ENCODE results near the gene GSTT2. TPM values are rescaled to one million over a fixed set of nuclear protein-coding genes. Genes with fewer than 3 reads are reported as not detected.
"Not testable (repeated sequence)": the region's sequence is repeated elsewhere in the genome, so short reads cannot be mapped to it uniquely, and the experiment has no call there.

GSTT2 gene
- total and polyA plus RNA-seq, 2 donors (not counting 3 experiments of a cell fraction or from before 2014, with no cell fraction given): 3.0 TPM; not detected in 1

- CTCF ChIA-PET: interaction anchor here (0.7 kb wide), 1 partner anchor 14 kb away, joined by 3 read pairs; no protein-coding TSS in a partner anchor
- H4K20me1 ChIP-seq (replicated peaks; ENCODE audit: control insufficient read depth, extremely low read depth, insufficient read depth, low read length); H3K27ac ChIP-seq (ENCODE audit: insufficient read depth, low read depth, low read length); intact Hi-C loops (cut with micrococcal nuclease); H3K79me2 ChIP-seq (ENCODE audit: control insufficient read depth, insufficient read depth, low read length); H3K4me3 ChIP-seq (replicated peaks in 1 of 3; ENCODE audit: insufficient read depth in 1 of 3, low read depth in 1 of 3, low read length in 3 of 3); H3K9me1 ChIP-seq (replicated peaks; ENCODE audit: control insufficient read depth, extremely low read depth, insufficient read depth, low read length); POLR2A ChIA-PET; H3K27me3 ChIP-seq (ENCODE audit: control insufficient read depth in 2 of 2, insufficient read depth in 2 of 2, low read length in 2 of 2); BruUV-seq (replicated peaks); H3K4me2 ChIP-seq (ENCODE audit: insufficient read depth, low read length); DNase-seq (ENCODE audit: low read depth, low spot score); H3K4me1 ChIP-seq (ENCODE audit: control insufficient read depth, extremely low read depth, insufficient read depth, low read length); H3K9me3 ChIP-seq (replicated peaks; ENCODE audit: control insufficient read depth, insufficient read depth, low read length); H3K9ac ChIP-seq (replicated peaks; ENCODE audit: extremely low read depth, insufficient read depth, low read length); H3K36me3 ChIP-seq (ENCODE audit: control insufficient read depth in 2 of 2, extremely low read depth in 1 of 2, insufficient read depth in 2 of 2, low read length in 2 of 2); H2AFZ ChIP-seq (ENCODE audit: low read depth, low read length); dilution Hi-C loops (cut with MboI; ENCODE audit: extremely low pct_ligation_motif_present, low sequenced_read_pairs); FAIRE-seq: not testable (repeated sequence)
These were observed 9.8 kb downstream of the GSTT2 start for GRCh38 chr22:23989583-23990244.

DNA sequence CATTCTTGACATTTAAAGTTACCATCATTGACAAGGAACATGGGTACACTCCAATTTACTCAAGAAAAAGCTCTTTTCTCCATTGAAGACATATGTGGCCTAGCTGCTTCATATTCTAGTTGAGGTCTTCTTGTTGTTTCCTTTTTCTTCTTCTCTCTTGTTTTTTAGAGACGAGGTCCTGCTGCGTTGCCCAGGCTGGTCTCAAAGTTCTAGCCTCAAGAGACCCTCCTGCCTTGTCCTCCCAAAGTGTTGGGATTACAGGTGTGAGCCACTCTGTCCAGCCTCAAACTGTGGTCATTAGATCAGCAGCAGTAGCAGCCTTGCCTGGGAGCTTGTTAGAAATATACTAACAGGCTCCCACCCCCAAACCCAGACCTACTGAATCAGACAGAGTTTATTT, 13.1 kb downstream of the GSTT2 start:
- H3K9me3 ChIP-seq (replicated peaks; ENCODE audit: control insufficient read depth, insufficient read depth, low read length); H4K20me1 ChIP-seq (replicated peaks; ENCODE audit: control insufficient read depth, extremely low read depth, insufficient read depth, low read length); dilution Hi-C loops (cut with MboI; ENCODE audit: extremely low pct_ligation_motif_present, low sequenced_read_pairs); H3K9me1 ChIP-seq (replicated peaks; ENCODE audit: control insufficient read depth, extremely low read depth, insufficient read depth, low read length); DNase-seq (ENCODE audit: low read depth, low spot score); intact Hi-C loops (cut with micrococcal nuclease); BruUV-seq (replicated peaks); H3K27ac ChIP-seq (ENCODE audit: insufficient read depth, low read depth, low read length); H3K4me1 ChIP-seq (ENCODE audit: control insufficient read depth, extremely low read depth, insufficient read depth, low read length); CTCF ChIA-PET; H3K4me2 ChIP-seq (ENCODE audit: insufficient read depth, low read length); FAIRE-seq; H3K36me3 ChIP-seq (ENCODE audit: control insufficient read depth in 2 of 2, extremely low read depth in 1 of 2, insufficient read depth in 2 of 2, low read length in 2 of 2); H3K27me3 ChIP-seq (ENCODE audit: control insufficient read depth in 2 of 2, insufficient read depth in 2 of 2, low read length in 2 of 2); H2AFZ ChIP-seq (ENCODE audit: low read depth, low read length); H3K4me3 ChIP-seq (replicated peaks in 1 of 3; ENCODE audit: insufficient read depth in 1 of 3, low read depth in 1 of 3, low read length in 3 of 3); POLR2A ChIA-PET; H3K79me2 ChIP-seq (ENCODE audit: control insufficient read depth, insufficient read depth, low read length); H3K9ac ChIP-seq (replicated peaks; ENCODE audit: extremely low read depth, insufficient read depth, low read length): not testable (repeated sequence)

GRCh38 chr22:23993581-23994177, 13.7 kb downstream of the GSTT2 start:
- H3K4me1 ChIP-seq (ENCODE audit: control insufficient read depth, extremely low read depth, insufficient read depth, low read length); H3K36me3 ChIP-seq (ENCODE audit: control insufficient read depth in 2 of 2, extremely low read depth in 1 of 2, insufficient read depth in 2 of 2, low read length in 2 of 2); H3K9me3 ChIP-seq (replicated peaks; ENCODE audit: control insufficient read depth, insufficient read depth, low read length); H3K79me2 ChIP-seq (ENCODE audit: control insufficient read depth, insufficient read depth, low read length); H3K27ac ChIP-seq (ENCODE audit: insufficient read depth, low read depth, low read length); H2AFZ ChIP-seq (ENCODE audit: low read depth, low read length); dilution Hi-C loops (cut with MboI; ENCODE audit: extremely low pct_ligation_motif_present, low sequenced_read_pairs); CTCF ChIA-PET; H3K9me1 ChIP-seq (replicated peaks; ENCODE audit: control insufficient read depth, extremely low read depth, insufficient read depth, low read length); H3K27me3 ChIP-seq (ENCODE audit: control insufficient read depth in 2 of 2, insufficient read depth in 2 of 2, low read length in 2 of 2); intact Hi-C loops (cut with micrococcal nuclease); H3K4me3 ChIP-seq (replicated peaks in 1 of 3; ENCODE audit: insufficient read depth in 1 of 3, low read depth in 1 of 3, low read length in 3 of 3); H3K4me2 ChIP-seq (ENCODE audit: insufficient read depth, low read length); DNase-seq (ENCODE audit: low read depth, low spot score); BruUV-seq (replicated peaks); POLR2A ChIA-PET; H4K20me1 ChIP-seq (replicated peaks; ENCODE audit: control insufficient read depth, extremely low read depth, insufficient read depth, low read length); H3K9ac ChIP-seq (replicated peaks; ENCODE audit: extremely low read depth, insufficient read depth, low read length): not testable (repeated sequence)
- peak; percentile 35 for FAIRE-seq

All from endothelial cell of umbilical vein (primary cell).